Measurements from ENCODE around the gene HLCS.

Gene HLCS

DNA sequence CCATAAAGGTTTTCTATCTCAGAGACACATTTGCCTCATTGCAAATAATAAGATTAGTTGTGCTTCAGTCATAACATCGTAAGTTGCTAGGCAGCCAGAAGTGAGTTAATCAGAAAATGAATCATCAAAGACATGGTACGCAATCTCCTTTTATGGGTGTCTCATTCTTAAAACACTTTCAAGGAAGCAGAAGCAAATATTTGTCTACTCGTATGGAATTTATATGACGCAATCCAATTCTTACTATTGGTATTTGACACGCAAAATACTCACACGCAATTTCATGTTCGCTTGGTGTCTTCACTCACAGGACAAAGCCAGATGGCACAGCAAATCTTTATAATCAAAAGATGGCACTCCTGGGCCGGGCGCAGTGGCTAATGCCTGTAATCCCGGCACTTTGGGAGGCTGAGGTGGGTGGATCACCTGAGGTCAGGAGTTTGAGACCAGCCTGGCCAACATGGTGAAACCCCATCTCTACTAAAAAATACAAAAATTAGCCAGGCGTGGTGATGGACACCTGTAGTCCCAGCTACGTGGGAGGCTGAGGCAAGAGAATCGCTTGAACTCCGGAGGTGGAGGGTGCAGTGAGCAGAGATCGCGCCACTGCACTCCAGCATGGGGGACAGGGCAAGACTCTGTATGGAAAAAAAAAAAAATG, 56.4 kb downstream of the HLCS start:
- Histone ChIP-seq H3K9me3 (ENCODE audit: insufficient read depth, low read length) (no peaks in the 10 kb centered on the region), H3K4me3 (ENCODE audit: insufficient read length, low read depth) (no peak overlapping the region), H3K27me3 (ENCODE audit: insufficient read depth, insufficient read length) (no peaks in the 10 kb centered on the region), H3K4me1 (ENCODE audit: insufficient read depth, insufficient read length) (peaks cover 21% of the 10 kb centered on the region), H3K9ac (ENCODE audit: insufficient read length, low read depth) (no peak overlapping the region), H3K36me3 (ENCODE audit: insufficient read depth, insufficient read length, low read length) (no peaks in the 10 kb centered on the region)
- DNase-seq (ENCODE audit: low read depth, low spot score): no peak
- TF ChIP-seq YY1 (IDR thresholded peaks at IDR 0.05; ENCODE audit: insufficient read depth, insufficient read length) (no peak), SUZ12 (IDR thresholded peaks at IDR 0.05; ENCODE audit: extremely low read depth, insufficient read depth, insufficient read length) (no peak), ZNF274 (IDR thresholded peaks at IDR 0.05; ENCODE audit: low read depth, low read length) (no peak)

DNA sequence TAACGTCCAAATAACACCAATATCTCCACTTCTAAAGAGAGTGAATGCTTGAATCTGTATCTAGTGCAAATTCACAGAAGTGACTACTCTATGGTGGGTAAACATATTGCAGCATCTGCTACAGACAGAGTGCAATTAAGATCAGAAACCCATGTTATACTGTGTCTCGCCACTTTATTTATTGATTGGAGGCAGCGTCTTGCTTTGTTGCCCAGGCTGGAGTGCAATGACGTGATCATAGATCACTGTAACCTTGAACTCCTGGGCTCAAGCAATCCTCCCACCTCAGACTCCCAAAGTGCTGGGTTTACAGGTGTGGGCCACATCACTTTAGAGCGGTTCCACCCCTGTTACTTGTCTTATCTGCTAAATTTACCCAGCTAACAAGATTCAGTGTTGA, 57.0 kb downstream of the HLCS start:
- no peak for DNase-seq (ENCODE audit: low read depth, low spot score)
- TF ChIP-seq YY1 (IDR thresholded peaks at IDR 0.05; ENCODE audit: insufficient read depth, insufficient read length) (no peak), ZNF274 (IDR thresholded peaks at IDR 0.05; ENCODE audit: low read depth, low read length) (no peak), SUZ12 (IDR thresholded peaks at IDR 0.05; ENCODE audit: extremely low read depth, insufficient read depth, insufficient read length) (no peak)
- Histone ChIP-seq H3K4me3 (ENCODE audit: insufficient read length, low read depth) (no peak overlapping the region), H3K4me1 (ENCODE audit: insufficient read depth, insufficient read length) (peaks cover 15% of the 10 kb centered on the region), H3K27me3 (ENCODE audit: insufficient read depth, insufficient read length) (no peaks in the 10 kb centered on the region), H3K36me3 (ENCODE audit: insufficient read depth, insufficient read length, low read length) (no peaks in the 10 kb centered on the region), H3K9ac (ENCODE audit: insufficient read length, low read depth) (no peak overlapping the region), H3K9me3 (ENCODE audit: insufficient read depth, low read length) (no peaks in the 10 kb centered on the region)

DNA sequence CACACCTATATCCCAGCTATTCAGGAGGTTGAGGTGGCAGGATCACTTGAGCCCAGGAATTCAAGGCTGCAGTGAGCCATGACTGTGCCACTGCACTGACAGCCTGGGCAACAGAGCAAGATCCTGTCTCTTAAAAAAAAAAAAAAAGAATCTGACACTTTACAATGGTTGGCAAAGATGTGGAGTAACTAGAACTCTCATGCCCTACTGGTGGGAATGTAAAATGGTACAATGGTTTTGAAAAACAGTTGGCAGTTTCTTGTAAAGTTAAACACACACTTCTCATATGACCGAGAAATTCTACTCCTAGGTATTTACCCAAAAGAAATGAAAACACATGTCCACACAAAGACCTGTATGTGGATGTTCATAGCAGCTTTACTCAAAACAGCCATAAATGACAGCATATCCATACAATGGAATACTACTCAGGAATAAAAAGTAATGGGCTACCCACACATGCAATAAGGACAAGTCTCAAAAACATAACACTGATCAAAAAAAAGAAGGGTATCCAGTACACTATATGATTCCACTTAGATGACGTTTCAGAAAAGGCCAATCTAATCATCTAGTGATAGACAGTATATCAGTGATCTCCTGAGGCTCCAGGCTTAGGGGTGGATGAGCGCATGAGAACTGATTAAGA, 58.1 kb downstream of the HLCS start:
- Histone ChIP-seq H3K9ac (ENCODE audit: insufficient read length, low read depth) (no peak overlapping the region), H3K4me3 (ENCODE audit: insufficient read length, low read depth) (no peak overlapping the region), H3K27me3 (ENCODE audit: insufficient read depth, insufficient read length) (no peaks in the 10 kb centered on the region), H3K4me1 (ENCODE audit: insufficient read depth, insufficient read length) (peaks cover 8% of the 10 kb centered on the region), H3K36me3 (ENCODE audit: insufficient read depth, insufficient read length, low read length) (no peaks in the 10 kb centered on the region), H3K9me3 (ENCODE audit: insufficient read depth, low read length) (no peaks in the 10 kb centered on the region)
- DNase-seq (ENCODE audit: low read depth, low spot score): no peak
- TF ChIP-seq SUZ12 (IDR thresholded peaks at IDR 0.05; ENCODE audit: extremely low read depth, insufficient read depth, insufficient read length): no peak
- no peak for TF ChIP-seq ZNF274 (IDR thresholded peaks at IDR 0.05; ENCODE audit: low read depth, low read length)
- TF ChIP-seq YY1 (IDR thresholded peaks at IDR 0.05; ENCODE audit: insufficient read depth, insufficient read length): no peak

DNA sequence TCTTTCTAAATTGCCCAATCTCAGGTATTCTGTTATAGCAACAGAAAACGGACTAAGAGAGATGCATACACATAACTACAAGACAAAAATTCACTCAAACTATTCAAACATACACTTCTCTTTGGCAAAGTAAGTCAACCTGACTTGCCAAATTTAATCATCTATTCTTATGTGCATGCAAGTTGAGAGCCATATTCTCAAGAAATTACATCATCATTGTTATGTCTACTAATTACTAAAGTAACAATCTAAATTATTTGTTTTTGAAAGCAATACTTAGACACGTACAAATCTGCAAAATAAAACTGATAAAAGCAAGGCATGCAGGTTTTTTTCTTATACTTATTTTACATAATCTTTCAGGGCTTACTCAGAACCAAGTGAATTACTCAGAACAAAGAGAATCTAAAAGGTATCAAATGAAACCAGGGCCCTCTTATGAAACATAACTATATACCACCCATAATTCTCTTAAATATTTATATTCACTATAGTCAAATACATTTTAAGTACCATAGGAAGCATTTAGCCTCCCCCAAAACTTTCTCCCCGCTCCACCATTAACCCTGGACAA, 62.3 kb downstream of the HLCS start:
- Histone ChIP-seq H3K4me3 (ENCODE audit: insufficient read length, low read depth) (no peak overlapping the region), H3K9me3 (ENCODE audit: insufficient read depth, low read length) (no peaks in the 10 kb centered on the region), H3K9ac (ENCODE audit: insufficient read length, low read depth) (no peak overlapping the region), H3K27me3 (ENCODE audit: insufficient read depth, insufficient read length) (no peaks in the 10 kb centered on the region), H3K36me3 (ENCODE audit: insufficient read depth, insufficient read length, low read length) (no peaks in the 10 kb centered on the region), H3K4me1 (ENCODE audit: insufficient read depth, insufficient read length) (no peaks in the 10 kb centered on the region)
- no peak for DNase-seq (ENCODE audit: low read depth, low spot score)
- TF ChIP-seq YY1 (IDR thresholded peaks at IDR 0.05; ENCODE audit: insufficient read depth, insufficient read length) (no peak), SUZ12 (IDR thresholded peaks at IDR 0.05; ENCODE audit: extremely low read depth, insufficient read depth, insufficient read length) (no peak), ZNF274 (IDR thresholded peaks at IDR 0.05; ENCODE audit: low read depth, low read length) (no peak)

DNA sequence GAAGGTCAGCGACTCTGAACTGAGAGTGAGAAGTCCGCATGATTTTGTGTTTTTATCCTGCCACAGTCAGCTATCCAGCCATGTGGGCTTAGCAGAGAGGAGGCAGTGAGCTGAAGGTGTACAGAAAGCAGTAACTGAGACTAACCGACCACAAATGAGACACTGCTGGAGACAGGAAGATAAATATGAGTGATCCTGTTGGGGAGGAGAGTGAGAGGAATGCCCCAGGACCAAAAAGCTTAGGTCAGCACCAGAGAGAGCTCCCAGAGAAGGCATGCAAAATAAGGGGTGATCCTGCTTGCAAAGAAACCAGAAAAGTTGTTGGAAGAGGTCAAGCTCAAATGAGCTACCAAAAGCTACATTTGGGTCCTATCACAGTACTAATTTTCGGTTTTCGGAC, 63.7 kb downstream of the HLCS start:
- no peak for DNase-seq (ENCODE audit: low read depth, low spot score)
- Histone ChIP-seq H3K4me3 (ENCODE audit: insufficient read length, low read depth) (no peak overlapping the region), H3K27me3 (ENCODE audit: insufficient read depth, insufficient read length) (no peaks in the 10 kb centered on the region), H3K9ac (ENCODE audit: insufficient read length, low read depth) (no peak overlapping the region), H3K36me3 (ENCODE audit: insufficient read depth, insufficient read length, low read length) (no peaks in the 10 kb centered on the region), H3K4me1 (ENCODE audit: insufficient read depth, insufficient read length) (no peaks in the 10 kb centered on the region), H3K9me3 (ENCODE audit: insufficient read depth, low read length) (no peaks in the 10 kb centered on the region)
- TF ChIP-seq SUZ12 (IDR thresholded peaks at IDR 0.05; ENCODE audit: extremely low read depth, insufficient read depth, insufficient read length): no peak
- TF ChIP-seq ZNF274 (IDR thresholded peaks at IDR 0.05; ENCODE audit: low read depth, low read length): no peak
- no peak for TF ChIP-seq YY1 (IDR thresholded peaks at IDR 0.05; ENCODE audit: insufficient read depth, insufficient read length)

DNA sequence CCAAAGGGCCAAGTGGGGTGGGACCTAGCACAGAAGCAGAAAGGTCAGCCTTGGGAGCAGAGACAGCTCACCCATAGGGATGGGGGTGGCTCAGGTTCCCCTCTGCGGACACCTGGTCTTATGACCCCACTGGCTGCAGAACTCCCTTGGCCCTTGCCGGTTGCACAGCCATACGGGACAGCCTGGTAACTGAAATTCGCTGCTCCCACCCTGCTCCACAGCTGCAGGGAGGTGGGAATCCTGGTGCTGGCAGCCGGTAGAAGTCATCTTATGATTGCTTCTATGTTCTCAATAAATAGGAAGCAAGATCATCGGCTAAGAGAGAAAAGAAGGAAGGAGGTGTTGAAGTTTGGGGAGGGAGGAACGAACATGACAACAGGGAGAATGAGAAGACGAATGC, 64.1 kb downstream of the HLCS start:
- H3K9ac ChIP-seq (ENCODE audit: insufficient read length, low read depth): no peak overlapping the region
- no peaks in the 10 kb centered on the region for H3K4me1 ChIP-seq (ENCODE audit: insufficient read depth, insufficient read length)
- no peak overlapping the region for H3K4me3 ChIP-seq (ENCODE audit: insufficient read length, low read depth)
- no peak for DNase-seq (ENCODE audit: low read depth, low spot score)
- no peaks in the 10 kb centered on the region for H3K36me3 ChIP-seq (ENCODE audit: insufficient read depth, insufficient read length, low read length)
- no peaks in the 10 kb centered on the region for H3K27me3 ChIP-seq (ENCODE audit: insufficient read depth, insufficient read length)
- H3K9me3 ChIP-seq (ENCODE audit: insufficient read depth, low read length): no peaks in the 10 kb centered on the region
- TF ChIP-seq SUZ12 (IDR thresholded peaks at IDR 0.05; ENCODE audit: extremely low read depth, insufficient read depth, insufficient read length): no peak
- no peak for TF ChIP-seq ZNF274 (IDR thresholded peaks at IDR 0.05; ENCODE audit: low read depth, low read length)
- TF ChIP-seq YY1 (IDR thresholded peaks at IDR 0.05; ENCODE audit: insufficient read depth, insufficient read length): no peak

DNA sequence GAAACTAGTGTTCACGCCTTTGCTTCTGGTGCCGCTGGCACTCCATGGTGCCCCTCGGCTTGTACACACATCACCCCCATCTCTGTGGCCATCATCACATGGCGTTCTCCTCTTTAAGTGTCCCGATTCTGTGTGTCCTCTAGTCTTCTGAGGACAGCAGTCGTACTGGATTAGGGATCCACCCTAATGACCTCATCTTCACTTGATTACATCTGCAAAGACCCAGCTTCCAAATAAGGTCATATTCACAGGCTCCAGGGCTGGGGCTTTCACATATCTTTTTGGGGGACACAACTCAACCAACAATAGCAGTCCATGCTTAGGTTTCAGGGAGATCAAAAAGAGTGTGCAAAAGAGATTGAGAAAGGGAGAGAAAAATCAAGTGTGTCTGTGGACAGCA, 64.9 kb downstream of the HLCS start:
- no peaks in the 10 kb centered on the region for H3K4me1 ChIP-seq (ENCODE audit: insufficient read depth, insufficient read length)
- TF ChIP-seq ZNF274 (IDR thresholded peaks at IDR 0.05; ENCODE audit: low read depth, low read length) (no peak), SUZ12 (IDR thresholded peaks at IDR 0.05; ENCODE audit: extremely low read depth, insufficient read depth, insufficient read length) (no peak), YY1 (IDR thresholded peaks at IDR 0.05; ENCODE audit: insufficient read depth, insufficient read length) (no peak)
- DNase-seq (ENCODE audit: low read depth, low spot score): no peak

More for the DNA sequence above, 64.9 kb downstream of the HLCS start:
- Histone ChIP-seq H3K4me3 (ENCODE audit: insufficient read length, low read depth) (no peak overlapping the region), H3K36me3 (ENCODE audit: insufficient read depth, insufficient read length, low read length) (peaks cover 4% of the 10 kb centered on the region), H3K27me3 (ENCODE audit: insufficient read depth, insufficient read length) (no peaks in the 10 kb centered on the region), H3K9me3 (ENCODE audit: insufficient read depth, low read length) (no peaks in the 10 kb centered on the region), H3K9ac (ENCODE audit: insufficient read length, low read depth) (no peak overlapping the region)

Measured in NT2/D1 (cell line).